Kidney tubule cell (primary cell): Measurements from ENCODE around the gene PIGK.
"Not testable (repeated sequence)": the region's sequence is repeated elsewhere in the genome, so short reads cannot be mapped to it uniquely, and the experiment has no call there.

ENCODE experiments used
- DNase-seq: peaks from one replicate; pipeline ENCODE4 v3.0.0-alpha.2; 2018; ENCODE audit warnings: low spot score

Gene PIGK

GRCh38 chr1:77219166-77219887, at the start of gene PIGK:
PIGK (minus strand) TSS chr1:77219430; CDS start chr1:77219402, 28 bp downstream.
- peak; percentile 94 for DNase-seq

GRCh38 chr1:77267035-77267434, 47.8 kb upstream of the PIGK start:
- DNase-seq, result no peak

- no peak for DNase-seq
Measured at GRCh38 chr1:77265180-77265579, 46.0 kb upstream of the PIGK start.

GRCh38 chr1:77263708-77264107, 44.5 kb upstream of the PIGK start:
- DNase-seq, result no peak

GRCh38 chr1:77253211-77253610, 34.0 kb upstream of the PIGK start:
- DNase-seq, result no peak

GRCh38 chr1:77250126-77250525, 30.9 kb upstream of the PIGK start:
- DNase-seq, result no peak

GRCh38 chr1:77245830-77246229, 26.6 kb upstream of the PIGK start:
- no peak for DNase-seq

- DNase-seq, result no peak
Measured at GRCh38 chr1:77239311-77239710, 20.1 kb upstream of the PIGK start.

- DNase-seq, result no peak
Measured at GRCh38 chr1:77238462-77238861, 19.2 kb upstream of the PIGK start.

- no peak for DNase-seq
Measured at GRCh38 chr1:77234943-77235342, 15.7 kb upstream of the PIGK start.

- DNase-seq, result no peak
Measured at GRCh38 chr1:77234096-77234495, 14.9 kb upstream of the PIGK start.

- DNase-seq, result no peak
Measured at GRCh38 chr1:77232829-77233228, 13.6 kb upstream of the PIGK start.

GRCh38 chr1:77230051-77230450, 10.8 kb upstream of the PIGK start:
- DNase-seq, result peak; percentile 78

GRCh38 chr1:77228836-77229235, 9.6 kb upstream of the PIGK start:
- peak; percentile 13 for DNase-seq

GRCh38 chr1:77227381-77227780, 8.2 kb upstream of the PIGK start:
- DNase-seq, result no peak

- DNase-seq, result no peak
Measured at GRCh38 chr1:77222496-77222895, 3.3 kb upstream of the PIGK start.

GRCh38 chr1:77220687-77221463, 1.6 kb upstream of the PIGK start:
- DNase-seq, result peak; percentile 83

GRCh38 chr1:77218477-77219165, 609 bp downstream of the PIGK start:
- peak; percentile 20 for DNase-seq

- DNase-seq, result not testable (repeated sequence)
Measured at GRCh38 chr1:77204043-77204442, 15.2 kb downstream of the PIGK start.

GRCh38 chr1:77202751-77203150, 16.5 kb downstream of the PIGK start:
- no peak for DNase-seq

- DNase-seq, result no peak
Measured at GRCh38 chr1:77200806-77201205, 18.4 kb downstream of the PIGK start.

GRCh38 chr1:77200293-77200692, 18.9 kb downstream of the PIGK start:
- DNase-seq, result no peak

GRCh38 chr1:77197351-77197750, 21.9 kb downstream of the PIGK start:
- DNase-seq, result no peak
